HG03064 (cell line): ENCODE results near the gene CMSS1.

Experiments used
- ATAC-seq: cut with Tn5 transposase; IDR thresholded peaks from one replicate; pipeline ENCODE4 v1.9.1; 2021; ENCODE audit warnings: low read depth; ENCODE audit not compliant: unreplicated experiment

Gene CMSS1

GRCh38 chr3:99850608-99851007 is 32.9 kb downstream of the CMSS1 start:
- no peak for ATAC-seq

DNA sequence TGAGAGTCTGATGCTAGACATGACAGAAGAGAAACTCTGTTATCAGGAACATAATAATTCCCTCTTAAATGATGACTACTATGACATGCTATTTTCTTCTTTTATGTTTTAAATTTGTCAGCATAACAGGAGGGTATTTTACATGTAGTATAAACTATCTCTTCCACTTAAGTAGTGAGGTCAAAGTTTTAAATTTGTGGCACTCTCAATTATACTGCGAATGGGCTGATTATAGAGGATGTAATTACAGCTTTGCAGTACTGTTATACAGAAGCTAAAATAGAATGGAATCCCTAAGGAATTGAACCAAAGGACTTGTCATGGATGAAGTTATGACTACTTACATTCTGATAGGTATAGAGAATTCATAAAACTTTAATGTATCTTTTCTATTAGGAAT is 34.3 kb downstream of the CMSS1 start:
- ATAC-seq, result no peak

DNA sequence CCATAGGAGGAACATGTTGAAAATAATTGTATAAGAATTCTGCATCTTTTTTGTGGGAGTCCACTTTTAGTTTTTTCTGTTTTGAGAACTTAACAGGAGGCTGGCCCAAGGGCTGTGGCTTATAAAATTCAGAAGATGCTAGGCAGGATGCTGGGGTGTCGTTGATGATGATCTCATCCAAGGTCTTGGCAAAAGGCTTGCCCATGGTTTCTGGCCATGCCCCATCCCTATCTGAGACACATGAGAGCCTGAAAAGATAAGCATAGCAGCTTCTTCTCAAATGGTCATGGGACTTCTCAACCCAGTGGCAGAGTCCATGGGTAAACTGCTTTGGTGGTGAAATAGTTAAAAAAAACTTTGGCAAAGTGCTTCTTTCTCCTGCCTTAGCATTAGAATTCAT is 35.2 kb downstream of the CMSS1 start:
- no peak for ATAC-seq

DNA sequence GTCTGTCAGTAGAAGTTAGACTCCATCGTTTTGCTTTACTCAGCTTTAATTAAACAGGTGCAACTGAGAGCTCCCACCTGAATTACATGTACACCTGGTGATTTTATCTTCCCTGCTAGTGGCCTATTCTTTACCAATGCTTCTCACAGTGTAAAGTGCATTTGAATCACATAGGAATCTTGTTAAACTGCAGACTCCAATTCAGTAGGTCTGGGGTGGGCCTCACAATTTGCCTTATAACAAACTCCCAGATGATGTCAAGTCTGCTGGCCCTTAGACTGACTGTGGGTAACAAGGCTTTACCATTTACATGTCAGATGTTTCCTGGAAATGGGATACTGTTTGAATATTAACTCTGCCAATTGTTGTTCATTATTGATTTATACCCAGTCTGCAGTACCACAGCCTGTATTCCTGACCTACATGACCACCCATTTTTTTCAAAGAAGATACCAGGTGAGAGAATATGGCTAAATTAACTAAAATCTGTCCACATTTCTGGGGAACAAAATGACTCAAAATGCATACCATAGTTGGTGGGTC is 37.2 kb downstream of the CMSS1 start:
- ATAC-seq, result no peak

- no peak for ATAC-seq
These were observed 38.2 kb downstream of the CMSS1 start for GRCh38 chr3:99855900-99856299.

GRCh38 chr3:99856437-99857220 is 39.0 kb downstream of the CMSS1 start:
- ATAC-seq, result no peak

- no peak for ATAC-seq
These were observed 39.6 kb downstream of the CMSS1 start for GRCh38 chr3:99857278-99857677.

- no peak for ATAC-seq
These were observed 40.8 kb downstream of the CMSS1 start for GRCh38 chr3:99858469-99858868.

DNA sequence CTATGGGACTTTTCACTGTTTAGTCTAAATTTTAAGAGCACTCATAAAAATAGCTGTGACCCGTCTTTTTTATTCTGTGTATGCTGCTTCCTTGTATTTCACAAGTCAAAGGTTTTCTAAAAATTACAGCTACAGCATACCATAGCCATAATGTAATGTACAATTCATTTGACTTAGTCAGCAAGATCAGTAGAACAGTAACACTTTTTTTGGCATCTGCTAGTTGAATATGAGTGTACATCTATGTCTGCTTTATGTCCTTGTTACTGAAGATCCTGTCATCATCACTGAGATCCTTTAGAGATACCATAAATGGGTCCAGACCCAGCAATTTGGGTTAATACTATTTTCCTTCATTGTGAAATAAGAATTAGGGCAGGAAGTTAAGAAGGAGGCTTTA is 42.2 kb downstream of the CMSS1 start:
- no peak for ATAC-seq

DNA sequence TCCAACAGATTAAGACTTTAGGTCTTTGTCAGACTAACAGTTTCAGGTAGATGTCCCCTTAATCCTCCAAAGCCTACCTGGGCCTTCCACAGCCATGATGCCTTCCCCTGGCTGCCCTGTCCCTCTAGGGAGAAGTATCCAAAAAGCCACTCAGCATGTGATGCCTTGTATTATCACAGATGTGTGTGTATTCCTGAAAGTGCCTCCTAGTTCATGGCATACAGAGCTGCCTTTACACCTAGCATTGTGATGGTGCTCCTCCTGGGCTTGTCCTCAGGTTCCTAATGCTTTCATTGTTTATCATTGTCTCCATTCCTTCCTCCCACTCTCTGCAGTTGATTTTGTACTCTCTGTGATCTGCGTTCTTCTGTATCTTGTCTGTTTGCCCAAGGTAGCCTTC is 43.6 kb downstream of the CMSS1 start:
- no peak for ATAC-seq

GRCh38 chr3:99862208-99862607 is 44.5 kb downstream of the CMSS1 start:
- ATAC-seq, result no peak

GRCh38 chr3:99863002-99863401 is 45.3 kb downstream of the CMSS1 start:
- ATAC-seq, result no peak

- ATAC-seq, result peak; percentile 51
These were observed 45.9 kb downstream of the CMSS1 start for GRCh38 chr3:99863588-99863987.

GRCh38 chr3:99864289-99864688 is 46.6 kb downstream of the CMSS1 start:
- ATAC-seq, result no peak

DNA sequence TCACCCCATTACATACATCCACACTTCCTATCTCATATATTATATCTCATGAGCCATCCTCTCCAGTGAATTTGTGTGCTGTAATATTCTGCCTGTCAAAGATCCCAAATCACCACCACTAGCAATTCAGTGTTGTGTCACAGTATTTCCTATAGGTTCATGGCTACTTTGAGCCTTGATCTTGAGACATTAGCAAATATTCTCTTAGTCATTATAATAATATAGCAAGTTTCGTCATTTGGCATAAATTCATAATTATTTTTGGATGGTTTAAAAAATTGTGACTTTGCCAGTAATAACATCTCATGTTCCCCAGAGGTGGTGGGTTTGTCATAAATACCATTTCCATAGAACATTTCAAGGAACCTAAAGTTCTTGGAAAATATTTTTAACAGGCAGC is 47.7 kb downstream of the CMSS1 start:
- ATAC-seq, result no peak

- ATAC-seq, result no peak
These were observed 48.6 kb downstream of the CMSS1 start for GRCh38 chr3:99866261-99866761.

- ATAC-seq, result no peak
These were observed 50.1 kb downstream of the CMSS1 start for GRCh38 chr3:99867594-99868310.

- no peak for ATAC-seq
These were observed 50.6 kb downstream of the CMSS1 start for GRCh38 chr3:99868311-99868646.

- no peak for ATAC-seq
These were observed 52.0 kb downstream of the CMSS1 start for GRCh38 chr3:99869621-99870020.

DNA sequence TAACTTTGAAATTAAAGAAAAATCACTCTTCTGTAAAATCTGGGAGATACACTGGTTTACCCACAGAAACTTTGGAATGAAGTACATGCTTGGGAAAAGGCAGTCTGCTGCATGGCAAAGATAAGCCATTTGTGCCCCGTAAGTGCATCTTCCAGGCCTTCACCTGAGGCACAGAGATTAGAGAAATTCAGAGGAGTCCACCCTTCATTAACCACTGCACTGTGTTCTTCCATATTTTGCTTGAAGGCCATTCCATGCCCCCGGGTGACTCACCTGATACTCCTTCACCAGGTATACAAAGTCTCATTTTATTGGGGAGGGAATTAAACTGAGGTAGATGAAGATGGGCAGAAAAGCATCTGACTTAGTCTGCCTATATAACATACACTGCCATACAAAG is 53.0 kb downstream of the CMSS1 start:
- ATAC-seq, result no peak

- no peak for ATAC-seq
These were observed 53.8 kb downstream of the CMSS1 start for GRCh38 chr3:99871231-99872045.
